ENCODE data around the gene SFRP2.

SFRP2 gene

DNA sequence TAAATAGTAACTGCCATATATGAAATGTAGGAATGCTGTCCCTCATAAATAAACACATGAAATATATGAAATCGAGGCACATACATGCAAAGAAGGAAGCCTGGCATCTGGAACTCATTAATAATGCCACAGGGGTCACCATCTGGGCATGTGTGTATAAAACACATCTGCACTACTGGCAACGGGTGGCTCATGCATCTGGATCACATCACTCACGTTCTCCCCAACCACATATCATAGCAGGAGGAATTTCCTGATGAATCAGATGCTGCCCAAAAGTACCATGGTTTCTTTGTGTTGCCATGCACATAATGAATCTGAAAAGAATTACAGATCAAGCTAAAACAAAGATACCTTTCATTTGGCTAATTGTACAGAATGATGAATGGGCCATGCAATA is 57.6 kb downstream of the SFRP2 start:
- Histone ChIP-seq H2BK15ac (ENCODE audit: low read depth, poor library complexity, severe bottlenecking) (no peak overlapping the region), H2BK120ac (ENCODE audit: low read depth, low read length) (no peak overlapping the region), H4K8ac (ENCODE audit: low read length) (no peak overlapping the region), H3K27ac (ENCODE audit: low read length, poor library complexity, severe bottlenecking) (no peak overlapping the region), H3K27me3 (ENCODE audit: control insufficient read depth in 1 of 2, insufficient read depth in 1 of 2, low read length in 2 of 2) (peaks cover 0 to 30% of the 10 kb centered on the region in 2 experiments), H3K4ac (ENCODE audit: low read depth in 1 of 2, low read length in 2 of 2) (no peak overlapping the region), H2AFZ (ENCODE audit: low read depth, low read length) (no peak overlapping the region), H2BK12ac (ENCODE audit: low read length in 2 of 2) (no peak overlapping the region), H3K36me3 (ENCODE audit: control insufficient read depth in 1 of 2, insufficient read depth in 2 of 2, low read depth in 1 of 2, low read length in 2 of 2) (no peaks in the 10 kb centered on the region), H4K91ac (ENCODE audit: low read length) (no peak overlapping the region), H2BK5ac (ENCODE audit: low read depth, low read length, poor library complexity, severe bottlenecking) (no peak overlapping the region), H3K4me1 (ENCODE audit: control insufficient read depth, insufficient read depth, low read depth, low read length) (no peaks in the 10 kb centered on the region), H3K9me3 (ENCODE audit: control insufficient read depth, low read length) (no peaks in the 10 kb centered on the region), H3K18ac (ENCODE audit: low read depth in 1 of 2, low read length in 2 of 2) (no peak overlapping the region), H3K4me3 (ENCODE audit: insufficient read depth in 1 of 2, low read depth in 1 of 2, low read length in 2 of 2) (no peak overlapping the region), H3K79me1 (replicated peaks; ENCODE audit: low read length, poor library complexity, severe bottlenecking) (no peaks in the 10 kb centered on the region), H2AK5ac (ENCODE audit: low read length, severe bottlenecking) (no peak overlapping the region), H3K9ac (ENCODE audit: low read length) (peak overlapping the region; percentile 40), H3K23ac (ENCODE audit: low read length in 2 of 2) (no peak overlapping the region), H3K4me2 (ENCODE audit: low read length, poor library complexity, severe bottlenecking) (no peak overlapping the region), H3K14ac (ENCODE audit: low read length in 2 of 2) (no peak overlapping the region)
- 9% methylated on average over 3 of the region's 3 CpGs for WGBS
- peak; percentile 29 for DNase-seq

Measured in mesenchymal stem cell (in vitro differentiated cells and primary cell).